T follicular helper cell (primary cell): Measurements from ENCODE around the gene CAB39.
"Not testable (repeated sequence)": the region's sequence is repeated elsewhere in the genome, so short reads cannot be mapped to it uniquely, and the experiment has no call there.

Source experiments
- DNase-seq: peaks from one replicate; pipeline ENCODE4 v3.0.0-alpha.2; 2020; ENCODE audit warnings: low read depth

CAB39 gene

DNA sequence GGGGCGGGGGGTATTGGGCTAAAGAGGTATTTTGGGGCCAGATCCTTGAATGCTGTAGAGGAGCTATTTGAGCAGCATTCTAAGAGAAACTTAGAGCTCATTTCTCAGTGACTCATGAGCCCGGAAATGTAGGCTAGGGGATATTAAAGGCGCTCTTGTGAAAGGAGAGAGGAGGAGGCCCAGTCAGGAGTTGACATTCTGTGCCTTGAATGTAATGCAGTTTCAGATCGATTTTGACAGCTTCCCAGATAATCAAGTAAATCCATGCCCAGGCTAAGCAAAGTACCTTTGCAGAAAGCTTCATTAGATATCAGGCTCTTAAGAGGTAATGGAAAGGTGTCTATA is 1.5 kb downstream of the CAB39 start:
- peak; percentile 31 for DNase-seq

GRCh38 chr2:230715201-230715600 is 2.6 kb downstream of the CAB39 start:
- no peak for DNase-seq

GRCh38 chr2:230716588-230716987 is 3.9 kb downstream of the CAB39 start:
- DNase-seq, result no peak

DNA sequence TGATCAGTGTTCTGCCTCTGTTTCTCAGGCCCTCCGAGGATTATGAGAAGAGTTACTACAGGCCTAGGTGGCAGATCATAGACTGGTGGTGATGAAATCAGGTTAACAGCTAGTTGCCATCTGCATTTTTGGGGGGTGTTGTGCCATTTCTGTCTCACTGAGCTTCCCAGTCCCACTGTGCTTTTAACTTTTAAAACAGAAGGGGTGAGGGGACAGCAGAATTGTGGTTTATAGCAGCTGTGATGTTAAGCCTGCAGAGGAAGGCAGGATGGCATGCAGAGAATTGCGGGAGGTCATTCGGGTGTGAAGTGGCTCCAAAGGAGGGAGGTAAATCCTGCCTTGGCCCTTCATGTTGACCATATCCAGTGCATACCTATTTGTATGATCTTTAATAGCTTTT is 5.0 kb downstream of the CAB39 start:
- DNase-seq, result no peak

DNA sequence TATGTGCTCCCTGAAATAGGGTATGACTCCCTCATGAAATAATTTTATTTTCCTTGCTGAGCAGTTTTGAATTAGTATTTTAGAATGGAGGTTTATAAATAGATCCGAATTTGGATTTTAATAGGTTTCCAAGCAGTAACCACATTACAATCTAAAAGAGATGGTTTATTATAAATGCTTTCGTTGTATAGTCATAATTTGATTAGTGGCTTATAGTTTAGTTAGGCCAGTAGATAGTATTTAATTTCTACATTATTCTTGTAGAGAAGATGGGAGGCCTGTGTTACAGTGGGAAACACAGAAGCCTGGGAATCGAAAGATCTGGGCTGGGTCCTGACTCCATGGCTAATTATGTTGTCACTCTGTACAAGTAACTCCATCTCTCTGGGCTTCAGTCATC is 6.7 kb downstream of the CAB39 start:
- no peak for DNase-seq

GRCh38 chr2:230721712-230722111 is 9.1 kb downstream of the CAB39 start:
- no peak for DNase-seq

GRCh38 chr2:230722207-230722885 is 9.7 kb downstream of the CAB39 start:
- no peak for DNase-seq

DNA sequence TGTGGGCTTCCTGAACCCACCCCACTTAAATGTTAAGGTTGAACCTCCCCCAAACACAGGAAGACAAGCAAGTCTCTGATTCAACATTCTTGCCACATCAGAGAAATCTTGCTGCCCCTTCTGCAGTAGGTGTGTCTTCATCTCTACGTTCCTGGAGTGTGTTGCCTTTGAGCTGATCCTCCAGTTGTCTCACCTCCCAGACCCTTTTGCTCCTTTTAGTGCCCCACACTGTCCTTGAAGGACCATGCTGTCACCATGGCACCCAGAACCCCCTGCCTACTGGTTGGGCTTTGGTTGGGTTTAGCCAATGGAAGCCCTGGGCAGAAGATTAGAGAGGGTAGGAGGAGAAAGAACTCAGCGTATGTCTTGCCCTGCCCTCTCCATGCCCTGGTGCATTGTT is 10.7 kb downstream of the CAB39 start:
- DNase-seq, result peak; percentile 22

- DNase-seq, result not testable (repeated sequence)
These were observed 12.3 kb downstream of the CAB39 start for GRCh38 chr2:230724957-230725356.

DNA sequence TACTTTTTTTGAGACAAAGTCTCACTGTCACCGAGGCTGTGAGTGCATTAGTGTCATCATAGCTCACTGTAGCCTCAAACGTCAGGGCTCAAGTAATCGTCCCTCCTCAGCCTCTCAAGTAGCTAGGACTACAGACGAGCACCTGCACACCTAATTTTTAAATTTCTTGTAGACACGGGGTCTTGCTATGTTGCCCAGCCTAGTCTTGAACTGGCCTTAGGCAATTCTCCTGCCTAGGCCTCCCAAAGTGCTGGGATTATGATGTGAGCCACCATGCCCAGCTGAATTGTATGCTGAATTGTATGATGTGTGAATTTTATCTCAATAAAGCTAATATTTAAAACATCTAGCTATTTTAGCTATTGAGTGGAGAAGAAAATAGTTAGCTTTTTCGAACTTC is 18.9 kb downstream of the CAB39 start:
- no peak for DNase-seq

- DNase-seq, result no peak
These were observed 20.3 kb downstream of the CAB39 start for GRCh38 chr2:230732914-230733401.

DNA sequence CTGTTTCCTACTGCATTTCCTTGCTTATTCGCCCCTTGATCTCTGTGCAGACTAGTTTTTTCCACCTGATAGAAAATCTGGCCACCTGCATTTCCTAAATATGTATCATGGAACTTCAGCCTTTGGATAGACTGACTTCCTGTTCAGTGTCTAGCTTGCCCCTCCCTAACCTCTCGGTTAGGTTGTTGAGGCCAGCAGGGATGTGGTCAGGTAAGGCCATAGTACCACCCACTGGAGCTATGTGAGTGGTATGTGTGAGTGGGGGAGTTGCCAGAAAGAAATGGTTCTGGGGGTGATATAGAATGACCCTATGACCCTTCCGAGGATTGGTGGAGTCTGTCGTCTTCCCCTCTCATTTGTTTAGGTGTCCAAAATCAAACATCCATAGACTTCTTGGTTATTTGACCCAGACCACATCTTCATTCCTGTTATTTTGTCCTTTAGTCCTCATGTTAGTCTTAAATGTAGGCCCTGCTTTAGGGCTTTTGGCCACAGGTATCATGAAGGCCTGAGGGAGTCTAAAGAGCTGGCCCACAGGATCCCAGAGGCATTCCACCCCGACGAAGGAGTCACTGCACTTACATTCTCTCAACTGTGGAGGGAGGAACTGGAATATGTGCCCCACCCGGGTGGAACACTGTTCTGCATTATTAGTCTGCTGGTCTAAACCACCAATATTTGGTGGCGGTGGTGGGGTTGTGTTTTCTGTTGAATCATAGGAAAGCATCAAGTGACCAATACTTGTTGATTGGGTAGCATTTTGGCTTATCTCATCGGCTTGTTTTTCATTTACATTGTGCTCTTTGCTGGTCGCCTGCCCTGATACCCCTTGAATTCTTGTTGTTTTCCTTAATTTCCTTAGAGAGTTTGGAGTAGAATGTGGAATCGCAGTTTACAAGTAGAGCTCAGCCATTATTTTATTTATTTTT is 21.9 kb downstream of the CAB39 start:
- DNase-seq, result no peak

GRCh38 chr2:230735884-230736283 is 23.2 kb downstream of the CAB39 start:
- no peak for DNase-seq

GRCh38 chr2:230737300-230737699 is 24.7 kb downstream of the CAB39 start:
- no peak for DNase-seq

DNA sequence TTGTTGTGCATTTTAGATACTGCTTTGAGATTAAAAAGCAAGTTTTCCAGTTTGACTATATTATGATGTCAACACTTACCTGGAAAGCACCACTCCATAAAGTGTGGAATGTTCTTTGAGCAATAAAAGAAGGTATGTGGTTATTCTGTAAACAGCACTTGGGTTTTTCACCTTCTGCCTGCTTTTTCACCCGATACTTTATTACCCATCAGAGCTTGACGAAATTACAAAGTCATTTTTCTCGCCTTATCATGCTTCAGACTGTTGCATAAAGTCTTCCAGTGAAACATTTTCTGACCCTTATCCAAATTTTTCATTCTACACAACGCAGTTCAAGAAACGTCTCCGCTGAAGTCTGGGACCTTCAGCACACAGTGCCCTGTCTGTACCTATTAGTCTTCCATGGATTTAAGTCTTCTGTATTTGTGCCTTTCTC is 25.2 kb downstream of the CAB39 start:
- no peak for DNase-seq

DNA sequence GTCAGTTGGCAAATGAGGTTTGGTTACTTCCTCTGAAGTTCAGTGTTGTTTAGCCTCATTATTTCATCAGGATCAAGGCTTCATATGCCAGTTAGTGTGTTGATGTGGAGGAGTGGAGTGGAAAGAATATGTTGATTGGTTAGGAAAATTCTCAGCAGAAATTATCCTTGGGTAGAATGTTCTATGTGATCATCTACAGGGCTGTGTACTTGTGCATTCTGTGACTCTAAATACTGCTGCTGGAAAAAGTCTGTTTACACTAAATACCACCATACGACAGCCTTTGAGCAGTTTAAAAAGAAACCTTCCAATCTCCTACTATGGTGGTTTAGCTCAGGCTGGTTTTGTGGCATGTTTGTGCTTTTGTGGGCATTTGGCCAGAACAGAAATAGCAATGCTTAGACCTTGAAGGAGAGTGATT is 25.8 kb downstream of the CAB39 start:
- DNase-seq, result no peak

- no peak for DNase-seq
These were observed 26.3 kb downstream of the CAB39 start for GRCh38 chr2:230738924-230739323.

DNA sequence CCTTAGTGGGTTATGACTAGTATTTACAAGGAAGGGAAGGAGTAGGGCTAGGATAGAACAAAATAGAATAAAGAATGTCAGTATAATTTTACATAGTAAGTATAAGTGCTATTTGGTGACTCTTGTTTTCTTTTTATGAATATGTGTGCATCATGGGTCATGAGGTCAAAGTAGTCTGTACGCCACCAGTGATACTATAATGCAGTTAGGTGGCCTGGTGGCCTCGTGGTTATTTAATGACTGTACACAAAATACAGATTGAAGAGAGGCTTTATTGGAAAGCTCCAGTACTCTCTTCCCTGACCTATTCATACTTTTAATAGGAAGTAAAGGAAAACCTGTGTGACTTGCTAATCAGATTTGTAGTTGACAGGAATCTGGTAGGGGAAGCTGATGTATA is 27.3 kb downstream of the CAB39 start:
- no peak for DNase-seq

GRCh38 chr2:230742781-230743180 is 30.1 kb downstream of the CAB39 start:
- no peak for DNase-seq

DNA sequence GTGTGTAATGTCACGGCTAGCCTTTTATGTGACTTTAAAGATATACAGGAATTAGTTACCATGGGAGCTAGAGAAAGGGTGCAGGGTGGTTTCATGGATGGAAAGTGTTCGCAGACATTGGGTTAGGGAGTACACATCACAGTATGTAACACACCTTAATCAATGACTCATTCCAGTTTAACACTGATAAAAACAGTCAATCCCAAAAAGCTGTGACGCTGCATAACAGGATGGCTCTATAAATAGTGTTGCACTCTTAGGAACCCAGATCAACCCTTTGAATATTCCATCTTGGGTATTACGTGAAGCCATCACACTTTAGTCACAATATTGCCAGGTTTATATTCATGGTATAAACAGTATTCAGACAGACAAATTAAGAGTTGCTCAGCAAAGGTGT is 33.6 kb downstream of the CAB39 start:
- no peak for DNase-seq

DNA sequence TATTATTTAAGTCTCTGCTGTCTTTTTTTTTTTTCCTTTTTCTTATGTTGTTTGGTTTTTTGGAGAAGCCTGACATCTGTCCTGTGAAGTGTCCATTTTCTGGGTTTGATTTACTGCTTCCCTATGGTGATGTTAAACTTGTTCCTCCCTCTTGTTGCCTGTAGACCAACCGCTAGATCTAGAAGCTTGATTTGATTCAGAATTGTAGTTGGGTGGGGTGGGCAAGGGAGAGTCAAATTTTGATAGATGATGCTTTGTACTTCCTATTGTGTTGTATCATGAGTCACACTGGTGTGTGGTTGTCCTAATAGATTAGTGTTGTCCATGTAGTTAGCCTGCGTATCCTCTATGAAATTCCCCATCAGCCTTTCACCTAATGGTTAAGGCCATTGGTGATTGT is 35.4 kb downstream of the CAB39 start:
- DNase-seq, result no peak

- DNase-seq, result no peak
These were observed 36.5 kb downstream of the CAB39 start for GRCh38 chr2:230749111-230749510.

- no peak for DNase-seq
These were observed 38.4 kb downstream of the CAB39 start for GRCh38 chr2:230751062-230751461.
